H9 (cell line): ENCODE results near the gene LRP2. TPM values are rescaled to one million over a fixed set of nuclear protein-coding genes. Genes with fewer than 3 reads are reported as not detected.

Experiments used
- DNase-seq: peaks from one replicate; pipeline ENCODE4 v3.0.0-alpha.2; 2017
- H2AFZ ChIP-seq: one replicate; pipeline ENCODE4 v1.6.1; 2013; ENCODE audit warnings: mild to moderate bottlenecking, low read length, control low read depth, moderate library complexity
- H2AK5ac ChIP-seq: 2 replicates; pipeline ENCODE4 v1.6.1; 2013; ENCODE audit warnings: low read length, control low read depth, mixed read lengths; ENCODE audit not compliant: insufficient read length
- H2BK120ac ChIP-seq: one replicate; pipeline ENCODE4 v1.6.1; 2013; ENCODE audit warnings: low read depth, mild to moderate bottlenecking, low read length, control low read depth, inconsistent platforms; ENCODE audit not compliant: poor library complexity, severe bottlenecking
- H2BK12ac ChIP-seq: 2 replicates; pipeline ENCODE4 v1.6.1; 2013; ENCODE audit warnings: low read length, control low read depth, mixed read lengths, low read depth; ENCODE audit not compliant: insufficient read length
- H2BK15ac ChIP-seq: 2 replicates; pipeline ENCODE4 v1.6.1; 2013; ENCODE audit warnings: low read depth, low read length, control low read depth
- H2BK20ac ChIP-seq: one replicate; pipeline ENCODE4 v1.6.1; 2013; ENCODE audit warnings: low read depth, mild to moderate bottlenecking, low read length, control low read depth, inconsistent platforms; ENCODE audit not compliant: poor library complexity, severe bottlenecking
- H2BK5ac ChIP-seq: 2 replicates; pipeline ENCODE4 v1.6.1; 2013; ENCODE audit warnings: low read length, control low read depth, mixed read lengths; ENCODE audit not compliant: insufficient read length
- H3K14ac ChIP-seq: 2 replicates; pipeline ENCODE4 v1.6.1; 2013; ENCODE audit warnings: low read length, control low read depth; ENCODE audit not compliant: insufficient read depth
- H3K18ac ChIP-seq: 2 replicates; pipeline ENCODE4 v1.6.1; 2013; ENCODE audit warnings: low read depth, mild to moderate bottlenecking, mixed read lengths, low read length, control low read depth; ENCODE audit not compliant: insufficient read length
- H3K23ac ChIP-seq: 2 replicates; pipeline ENCODE4 v1.6.1; 2013; ENCODE audit warnings: low read length, control low read depth, mixed read lengths, low read depth; ENCODE audit not compliant: insufficient read length
- H3K23me2 ChIP-seq: 2 replicates; pipeline ENCODE4 v1.6.1; 2013; ENCODE audit warnings: low read depth, mild to moderate bottlenecking, mixed read lengths, low read length, control low read depth; ENCODE audit not compliant: insufficient read length, poor library complexity, severe bottlenecking
- H3K27ac ChIP-seq: 2 replicates; pipeline ENCODE4 v1.5.1; 2013; ENCODE audit warnings: low read length, control low read depth, mixed read lengths, low read depth; ENCODE audit not compliant: insufficient read length
- H3K27me3 ChIP-seq: 2 replicates; pipeline ENCODE4 v1.6.1; 2013; ENCODE audit warnings: low read length, control low read depth, inconsistent platforms; ENCODE audit not compliant: insufficient read depth
- H3K4ac ChIP-seq: 2 replicates; pipeline ENCODE4 v1.6.1; 2013; ENCODE audit warnings: low read depth, mild to moderate bottlenecking, control low read depth, inconsistent platforms, low read length, moderate library complexity
- H3K4me1 ChIP-seq: 2 replicates; pipeline ENCODE4 v1.6.1; 2013; ENCODE audit warnings: low read length, control low read depth, inconsistent platforms; ENCODE audit not compliant: insufficient read depth
- H3K4me2 ChIP-seq: 2 replicates; pipeline ENCODE4 v1.6.1; 2013; ENCODE audit warnings: low read length, control low read depth, mixed read lengths; ENCODE audit not compliant: insufficient read length, insufficient read depth
- H3K56ac ChIP-seq: 2 replicates; pipeline ENCODE4 v1.6.1; 2013; ENCODE audit warnings: low read depth, mild to moderate bottlenecking, mixed read lengths, low read length, control low read depth; ENCODE audit not compliant: insufficient read length
- H3K79me1 ChIP-seq: 2 replicates; pipeline ENCODE4 v1.6.1; 2013; ENCODE audit warnings: low read depth, mild to moderate bottlenecking, moderate library complexity, low read length, control low read depth, inconsistent platforms; ENCODE audit not compliant: insufficient read depth, poor library complexity, severe bottlenecking
- H3K79me2 ChIP-seq: 2 replicates; pipeline ENCODE4 v1.6.1; 2013; ENCODE audit warnings: low read length, control low read depth, inconsistent platforms; ENCODE audit not compliant: insufficient read depth
- H3K9ac ChIP-seq: 2 replicates; pipeline ENCODE4 v1.6.1; 2013; ENCODE audit warnings: low read length, control low read depth, mixed read lengths; ENCODE audit not compliant: insufficient read length; ENCODE audit errors: extremely low read depth
- H3K9me3 ChIP-seq: one replicate; pipeline ENCODE4 v1.6.1; 2013; ENCODE audit warnings: low read depth, low read length, inconsistent platforms; ENCODE audit not compliant: control insufficient read depth
- H3T11ph ChIP-seq: one replicate; pipeline ENCODE4 v1.6.1; 2013; ENCODE audit warnings: mild to moderate bottlenecking, low read length, control low read depth, inconsistent platforms
- H4K20me1 ChIP-seq: one replicate; pipeline ENCODE4 v1.6.1; 2013; ENCODE audit not compliant: control insufficient read depth, insufficient read length, insufficient read depth
- H4K5ac ChIP-seq: 2 replicates; pipeline ENCODE4 v1.6.1; 2013; ENCODE audit warnings: low read depth, mild to moderate bottlenecking, mixed read lengths, low read length, control low read depth; ENCODE audit not compliant: insufficient read length
- H4K8ac ChIP-seq: replicated peaks from 2 replicates; pipeline ENCODE4 v1.6.1; 2013; ENCODE audit warnings: low read length, control low read depth, mixed read lengths, low read depth; ENCODE audit not compliant: insufficient read length
- H4K91ac ChIP-seq: 2 replicates; pipeline ENCODE4 v1.6.1; 2013; ENCODE audit warnings: low read depth, mild to moderate bottlenecking, moderate library complexity, mixed read lengths, low read length, control low read depth; ENCODE audit not compliant: insufficient read length
- H3K27ac Mint-ChIP-seq, 3 experiments: 2 replicates in 2 of 3; 3 replicates in 1 of 3; pipeline ENCODE4 v1.8.0; 2020 to 2021; ENCODE audit warnings: mixed read lengths in 3 of 3, mild to moderate bottlenecking in 1 of 3, moderate library complexity in 1 of 3
- H3K27me3 Mint-ChIP-seq: 2 replicates; pipeline ENCODE4 v1.8.0; 2021; ENCODE audit warnings: low read depth, mild to moderate bottlenecking, moderate library complexity, mixed read lengths
- H3K36me3 Mint-ChIP-seq, 3 experiments: 2 replicates in 2 of 3; 3 replicates in 1 of 3; pipeline ENCODE4 v1.8.0; 2020 to 2021; ENCODE audit warnings: low read depth in 3 of 3, mixed read lengths in 3 of 3; ENCODE audit not compliant: insufficient read depth in 1 of 3
- H3K4me1 Mint-ChIP-seq, 2 experiments: 2 replicates each; pipeline ENCODE4 v1.8.0; 2020; ENCODE audit warnings: mixed read lengths in 2 of 2
- H3K4me3 Mint-ChIP-seq, 2 experiments: 2 replicates in 1 of 2; 3 replicates in 1 of 2; pipeline ENCODE4 v1.8.0; 2020 to 2021; ENCODE audit warnings: mild to moderate bottlenecking in 2 of 2, mixed read lengths in 2 of 2, moderate library complexity in 1 of 2
- H3K9me3 Mint-ChIP-seq, 2 experiments: 2 replicates in 1 of 2; 3 replicates in 1 of 2; pipeline ENCODE4 v1.8.0; 2020; ENCODE audit warnings: mild to moderate bottlenecking in 2 of 2, mixed read lengths in 2 of 2, moderate library complexity in 1 of 2
- CTCF ChIP-seq: fragments of 200-600 bp; sonication (generic); conservative IDR thresholded peaks from 3 replicates; pipeline ENCODE4 v1.8.0; 2021; ENCODE audit warnings: antibody characterized with exemption, mild to moderate bottlenecking
- WGBS: extraction: QIAGEN DNeasy Blood & Tissue Kit; methylation state at CpG from one replicate; pipeline ENCODE4 v1.1.7; 2013; ENCODE audit warnings: missing lambda C conversion rate, low lambda C conversion rate, mixed read lengths; ENCODE audit not compliant: insufficient read length; ENCODE audit errors: extremely low coverage; 5-methylcytosine and 5-hydroxymethylcytosine counted together
- total RNA-seq: library from RNA; stranded (reverse); gene quantifications from 2 replicates; pipeline ENCODE4 v1.2.1, GENCODE V29; 2021

Gene LRP2
- total RNA-seq, 1 experiment from 2014 or later, result 1.4 TPM

GRCh38 chr2:169320561-169320960 lies 41.8 kb downstream of the LRP2 start:
- H3K23ac ChIP-seq, result no peak overlapping the region
- H3K9me3 Mint-ChIP-seq, result peaks cover under 1 to 3% of the 10 kb centered on the region in 2 experiments; a peak in 1 of 5 replicates

More at GRCh38 chr2:169320561-169320960, 41.8 kb downstream of the LRP2 start:
- Mint-ChIP-seq H3K36me3 (no peaks in the 10 kb centered on the region), H3K27ac (no peak overlapping the region), H3K4me1 (no peaks in the 10 kb centered on the region), H3K4me3 (no peak overlapping the region), H3K27me3 (no peaks in the 10 kb centered on the region)
- H3K23me2 ChIP-seq, result no peaks in the 10 kb centered on the region
- H3K4ac ChIP-seq, result no peak overlapping the region
- no peak overlapping the region for H2AK5ac ChIP-seq
- H3K4me1 ChIP-seq, result no peaks in the 10 kb centered on the region
- H2AFZ ChIP-seq, result no peak overlapping the region
- no peaks in the 10 kb centered on the region for H3K27me3 ChIP-seq
- H3K56ac ChIP-seq, result no peak overlapping the region
- H3K9ac ChIP-seq, result no peak overlapping the region
- no peak overlapping the region for H3K4me2 ChIP-seq
- no peak overlapping the region for H2BK120ac ChIP-seq
- no peaks in the 10 kb centered on the region for H4K20me1 ChIP-seq
- H3K18ac ChIP-seq, result no peak overlapping the region
- H4K5ac ChIP-seq, result no peak overlapping the region
- DNase-seq, result no peak
- H3K79me2 ChIP-seq, result no peaks in the 10 kb centered on the region
- H2BK15ac ChIP-seq, result no peak overlapping the region
- TF ChIP-seq CTCF, result no peak
- H2BK12ac ChIP-seq, result no peak overlapping the region
- no CpG with 5 or more reads among the region's 6 CpGs for WGBS
- H2BK20ac ChIP-seq, result no peak overlapping the region
- H3K14ac ChIP-seq, result no peak overlapping the region
- H4K8ac ChIP-seq, result no peak overlapping the region
- no peak overlapping the region for H2BK5ac ChIP-seq
- no peak overlapping the region for H4K91ac ChIP-seq
- no peak overlapping the region for H3K27ac ChIP-seq
- H3K79me1 ChIP-seq, result no peaks in the 10 kb centered on the region
- no peak overlapping the region for H3T11ph ChIP-seq
- no peaks in the 10 kb centered on the region for H3K9me3 ChIP-seq
